Neural cell (in vitro differentiated cells): ENCODE results near the gene MYCBP. TPM values are rescaled to one million over a fixed set of nuclear protein-coding genes. Genes with fewer than 3 reads are reported as not detected.

ENCODE experiments used
- H2AFZ ChIP-seq: fragments of 200-600, 300-800 bp; sonication (generic), shearing (Covaris generic); 2 replicates; pipeline ENCODE4 v1.6.0; 2014; ENCODE audit warnings: low read depth, mild to moderate bottlenecking, antibody characterized with exemption, low read length, moderate library complexity
- H3F3A ChIP-seq: fragments of 200-600 bp; shearing (Covaris generic); 2 replicates; pipeline ENCODE4 v1.6.1; 2016; ENCODE audit warnings: mild to moderate bottlenecking, moderate library complexity, mixed read lengths, antibody characterized with exemption, low read length; ENCODE audit not compliant: insufficient read depth, poor library complexity, severe bottlenecking
- H3K27ac ChIP-seq: fragments of 200-600, 300-800 bp; sonication (generic), shearing (Covaris generic); 2 replicates; pipeline ENCODE4 v1.5.1; 2014; ENCODE audit warnings: mild to moderate bottlenecking, low read length, moderate library complexity
- H3K27me3 ChIP-seq: fragments of 300-800, 200-600 bp; sonication (generic), shearing (Covaris generic); 2 replicates; pipeline ENCODE4 v1.6.0; 2014; ENCODE audit warnings: mild to moderate bottlenecking, low read depth, low read length, moderate library complexity; ENCODE audit not compliant: insufficient read depth
- H3K36me3 ChIP-seq: fragments of 300-800, 200-600 bp; sonication (generic), shearing (Covaris generic); 2 replicates; pipeline ENCODE4 v1.5.1; 2014; ENCODE audit warnings: mild to moderate bottlenecking, antibody characterized with exemption, low read length, moderate library complexity; ENCODE audit not compliant: insufficient read depth
- H3K4me2 ChIP-seq: fragments of 300-800, 200-600 bp; sonication (generic), shearing (Covaris generic); 2 replicates; pipeline ENCODE4 v1.6.0; 2014; ENCODE audit warnings: mild to moderate bottlenecking, low read length
- H3K4me3 ChIP-seq: fragments of 300-800, 200-600 bp; sonication (generic), shearing (Covaris generic); 2 replicates; pipeline ENCODE4 v1.5.1; 2014; ENCODE audit warnings: mild to moderate bottlenecking, low read length, moderate library complexity
- H3K79me2 ChIP-seq: fragments of 200-600 bp; shearing (Covaris generic); replicated peaks from 2 replicates; pipeline ENCODE4 v1.6.0; 2014; ENCODE audit warnings: mild to moderate bottlenecking, low read length, moderate library complexity; ENCODE audit not compliant: insufficient read depth
- H3K9ac ChIP-seq: fragments of 300-800, 200-600 bp; sonication (generic), shearing (Covaris generic); 2 replicates; pipeline ENCODE4 v1.6.1; 2016; ENCODE audit warnings: mild to moderate bottlenecking, low read length, mixed read lengths
- H3K9me2 ChIP-seq: fragments of 200-600 bp; shearing (Covaris generic); 2 replicates; pipeline ENCODE4 v1.6.1; 2016; ENCODE audit warnings: mild to moderate bottlenecking, low read length, mixed read lengths; ENCODE audit not compliant: insufficient read depth
- H3K9me3 ChIP-seq: fragments of 200-600, 300-800 bp; sonication (generic), shearing (Covaris generic); 2 replicates; pipeline ENCODE4 v1.6.1; 2016; ENCODE audit warnings: mild to moderate bottlenecking, mixed run types, low read length, moderate library complexity, mixed read lengths
- H4K20me1 ChIP-seq: fragments of 200-600 bp; shearing (Covaris generic); 2 replicates; pipeline ENCODE4 v1.6.1; 2016; ENCODE audit warnings: mild to moderate bottlenecking, mixed run types; ENCODE audit not compliant: insufficient read depth
- CTCF ChIP-seq: fragments of 450-650 bp; IDR thresholded peaks from 2 replicates; pipeline ENCODE4 v1.5.1; 2014; ENCODE audit warnings: antibody characterized with exemption, mild to moderate bottlenecking, moderate library complexity; ENCODE audit not compliant: poor library complexity, severe bottlenecking
- EP300 ChIP-seq: fragments of 450-650 bp; conservative IDR thresholded peaks from 2 replicates; pipeline ENCODE4 v1.6.1; 2014; ENCODE audit warnings: antibody characterized with exemption, mild to moderate bottlenecking, moderate library complexity; ENCODE audit not compliant: poor library complexity, severe bottlenecking
- EZH2 ChIP-seq: fragments of 200-600, 300-800 bp; shearing (Covaris generic), sonication (generic); IDR thresholded peaks from 2 replicates; pipeline ENCODE4 v1.6.1; 2014; ENCODE audit warnings: antibody characterized with exemption, low read length, borderline replicate concordance, mild to moderate bottlenecking; ENCODE audit not compliant: insufficient read depth, poor library complexity, severe bottlenecking
- MXI1 ChIP-seq: fragments of 450-650 bp; conservative IDR thresholded peaks from 2 replicates; pipeline ENCODE4 v1.6.1; 2014; ENCODE audit warnings: antibody characterized with exemption, mild to moderate bottlenecking; ENCODE audit not compliant: poor library complexity, severe bottlenecking
- POLR2AphosphoS5 ChIP-seq: IDR thresholded peaks from 2 replicates; pipeline ENCODE4 v1.6.1; 2012
- RAD21 ChIP-seq: fragments of 450-650 bp; conservative IDR thresholded peaks from 2 replicates; pipeline ENCODE4 v1.6.1; 2014; ENCODE audit warnings: antibody characterized with exemption, mild to moderate bottlenecking, moderate library complexity
- SMC3 ChIP-seq: fragments of 450-650 bp; conservative IDR thresholded peaks from 2 replicates; pipeline ENCODE4 v1.6.1; 2014; ENCODE audit warnings: antibody characterized with exemption, mild to moderate bottlenecking, moderate library complexity; ENCODE audit not compliant: poor library complexity
- TAF1 ChIP-seq: IDR thresholded peaks from 2 replicates; pipeline ENCODE4 v1.6.1; 2012; ENCODE audit warnings: low read depth
- polyA plus RNA-seq: library from polyadenylated mRNA; depleted of rRNA; stranded (reverse); fragments of >200 nt; gene quantifications from 2 replicates; pipeline ENCODE4 v1.2.3, GENCODE V29; 2014
- TF ChIP-seq, protein P1 (sequence below): IDR thresholded peaks from 2 replicates; pipeline ENCODE4 v1.6.1; 2012; ENCODE audit warnings: borderline replicate concordance

MYCBP gene
- polyA plus RNA-seq, 1 donor from 2014 or later, result 3.0 TPM

- Histone ChIP-seq H3K9me2 (no peaks in the 10 kb centered on the region), H3K36me3 (no peaks in the 10 kb centered on the region), H3K79me2 (no peaks in the 10 kb centered on the region), H2AFZ (no peak overlapping the region), H3K9me3 (peaks cover 3% of the 10 kb centered on the region), H3K27me3 (no peaks in the 10 kb centered on the region), H3K27ac (no peak overlapping the region), H3F3A (no peaks in the 10 kb centered on the region), H3K9ac (no peak overlapping the region), H3K4me2 (no peak overlapping the region), H3K4me3 (no peak overlapping the region), H4K20me1 (no peaks in the 10 kb centered on the region)
- TF ChIP-seq MXI1, result no peak
- no peak for TF ChIP-seq EZH2
- TF ChIP-seq TAF1, result no peak
- no peak for TF ChIP-seq CTCF
- no peak for TF ChIP-seq POLR2AphosphoS5
- no peak for TF ChIP-seq EP300
- TF ChIP-seq SMC3, result no peak
- TF ChIP-seq RAD21, result no peak
- TF ChIP-seq, protein P1, sequence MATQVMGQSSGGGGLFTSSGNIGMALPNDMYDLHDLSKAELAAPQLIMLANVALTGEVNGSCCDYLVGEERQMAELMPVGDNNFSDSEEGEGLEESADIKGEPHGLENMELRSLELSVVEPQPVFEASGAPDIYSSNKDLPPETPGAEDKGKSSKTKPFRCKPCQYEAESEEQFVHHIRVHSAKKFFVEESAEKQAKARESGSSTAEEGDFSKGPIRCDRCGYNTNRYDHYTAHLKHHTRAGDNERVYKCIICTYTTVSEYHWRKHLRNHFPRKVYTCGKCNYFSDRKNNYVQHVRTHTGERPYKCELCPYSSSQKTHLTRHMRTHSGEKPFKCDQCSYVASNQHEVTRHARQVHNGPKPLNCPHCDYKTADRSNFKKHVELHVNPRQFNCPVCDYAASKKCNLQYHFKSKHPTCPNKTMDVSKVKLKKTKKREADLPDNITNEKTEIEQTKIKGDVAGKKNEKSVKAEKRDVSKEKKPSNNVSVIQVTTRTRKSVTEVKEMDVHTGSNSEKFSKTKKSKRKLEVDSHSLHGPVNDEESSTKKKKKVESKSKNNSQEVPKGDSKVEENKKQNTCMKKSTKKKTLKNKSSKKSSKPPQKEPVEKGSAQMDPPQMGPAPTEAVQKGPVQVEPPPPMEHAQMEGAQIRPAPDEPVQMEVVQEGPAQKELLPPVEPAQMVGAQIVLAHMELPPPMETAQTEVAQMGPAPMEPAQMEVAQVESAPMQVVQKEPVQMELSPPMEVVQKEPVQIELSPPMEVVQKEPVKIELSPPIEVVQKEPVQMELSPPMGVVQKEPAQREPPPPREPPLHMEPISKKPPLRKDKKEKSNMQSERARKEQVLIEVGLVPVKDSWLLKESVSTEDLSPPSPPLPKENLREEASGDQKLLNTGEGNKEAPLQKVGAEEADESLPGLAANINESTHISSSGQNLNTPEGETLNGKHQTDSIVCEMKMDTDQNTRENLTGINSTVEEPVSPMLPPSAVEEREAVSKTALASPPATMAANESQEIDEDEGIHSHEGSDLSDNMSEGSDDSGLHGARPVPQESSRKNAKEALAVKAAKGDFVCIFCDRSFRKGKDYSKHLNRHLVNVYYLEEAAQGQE, result no peak
Observed at GRCh38 chr1:38905985-38906384, 32.8 kb upstream of the MYCBP start.

- H2AFZ ChIP-seq, result no peak overlapping the region
- H3K4me3 ChIP-seq, result no peak overlapping the region
- no peaks in the 10 kb centered on the region for H4K20me1 ChIP-seq
- no peak overlapping the region for H3K9ac ChIP-seq
- H3K9me3 ChIP-seq, result no peaks in the 10 kb centered on the region
- H3K27me3 ChIP-seq, result no peaks in the 10 kb centered on the region
- H3K9me2 ChIP-seq, result no peaks in the 10 kb centered on the region
- TF ChIP-seq CTCF (no peak), POLR2AphosphoS5 (no peak), EZH2 (no peak), SMC3 (no peak), EP300 (no peak), RAD21 (no peak)
- TF ChIP-seq, protein P1, result no peak
- H3K36me3 ChIP-seq, result no peaks in the 10 kb centered on the region
- no peaks in the 10 kb centered on the region for H3F3A ChIP-seq
- H3K79me2 ChIP-seq, result no peaks in the 10 kb centered on the region
- no peak overlapping the region for H3K4me2 ChIP-seq
- no peak overlapping the region for H3K27ac ChIP-seq
Observed at GRCh38 chr1:38899560-38899959, 26.4 kb upstream of the MYCBP start.
